A673 (cell line): ENCODE results near the gene EXOC8.

Experiments
- CTCF ChIP-seq: fragments of 300-800, 200-600 bp; sonication (generic); conservative IDR thresholded peaks from 2 replicates; pipeline ENCODE4 v1.5.1; 2017; ENCODE audit warnings: low read depth, mild to moderate bottlenecking, antibody characterized with exemption, low read length, moderate library complexity, mixed read lengths
- EZH2 ChIP-seq: fragments of 200-600 bp; sonication (generic); IDR thresholded peaks from 2 replicates; pipeline ENCODE4 v1.6.1; 2017; ENCODE audit warnings: borderline replicate concordance, low read depth, mild to moderate bottlenecking, mixed read lengths, antibody characterized with exemption, low read length; ENCODE audit not compliant: poor library complexity, severe bottlenecking

GRCh38 chr1:231359113-231359512 is 21.5 kb upstream of the EXOC8 start:
- TF ChIP-seq CTCF (no peak), EZH2 (no peak)
